Lung (tissue), 16 donors: ENCODE measurements around the gene CD53. TPM values are rescaled to one million over a fixed set of nuclear protein-coding genes. Genes with fewer than 3 reads are reported as not detected.
"Not testable (repeated sequence)": the region's sequence is repeated elsewhere in the genome, so short reads cannot be mapped to it uniquely, and the experiment has no call there.

Experiments used
- ATAC-seq: fragments of 200-7000 bp; cut with Tn5 transposase; one replicate; pipeline ENCODE4 v1.9.1; 2020; ENCODE audit warnings: moderate number of reproducible peaks; ENCODE audit not compliant: insufficient read depth, low FRiP score
- DNase-seq, 3 donors: peaks; one replicate each; pipeline ENCODE4 v3.0.0-alpha.2; 2013 to 2017
- H3K27ac ChIP-seq, 2 donors: one replicate each; pipeline ENCODE4 v1.5.1; 2013; ENCODE audit warnings: mild to moderate bottlenecking in 2 of 2, moderate library complexity in 2 of 2, control low read depth in 1 of 2, inconsistent platforms in 1 of 2, low read depth in 1 of 2, low read length in 1 of 2
- H3K27me3 ChIP-seq, 3 donors: one replicate each; pipeline ENCODE4 v1.5.1; 2013; ENCODE audit warnings: low read length in 2 of 3; ENCODE audit not compliant: control insufficient read depth in 3 of 3, insufficient read depth in 3 of 3
- H3K36me3 ChIP-seq, 4 donors: one replicate each; pipeline ENCODE4 v1.5.1; 2013; ENCODE audit warnings: low read length in 4 of 4, mild to moderate bottlenecking in 1 of 4, moderate library complexity in 1 of 4; ENCODE audit not compliant: control insufficient read depth in 4 of 4, insufficient read depth in 4 of 4
- H3K4me1 ChIP-seq, 5 donors: one replicate each; pipeline ENCODE4 v1.5.1; 2013; ENCODE audit warnings: low read length in 5 of 5, mild to moderate bottlenecking in 2 of 5, moderate library complexity in 1 of 5; ENCODE audit not compliant: control insufficient read depth in 5 of 5, insufficient read depth in 5 of 5
- H3K4me3 ChIP-seq: one replicate; pipeline ENCODE4 v1.5.1; 2013; ENCODE audit warnings: mild to moderate bottlenecking, control low read depth, moderate library complexity
- H3K9ac ChIP-seq, 2 donors: one replicate each; pipeline ENCODE4 v1.5.1; 2013; ENCODE audit warnings: low read length in 2 of 2, control low read depth in 1 of 2; ENCODE audit not compliant: insufficient read depth in 1 of 2
- H3K9me3 ChIP-seq, 4 donors: one replicate each; pipeline ENCODE4 v1.5.1; 2013; ENCODE audit warnings: low read length in 3 of 4, mild to moderate bottlenecking in 1 of 4, moderate library complexity in 1 of 4; ENCODE audit not compliant: control insufficient read depth in 4 of 4, insufficient read depth in 3 of 4
- WGBS, 2 donors: extraction: QIAGEN DNeasy Blood & Tissue Kit; methylation state at CpG; one replicate each; pipeline ENCODE4 v1.1.7; 2013; 5-methylcytosine and 5-hydroxymethylcytosine counted together
- long read RNA-seq, 5 donors: transcript quantifications; one replicate each; lab custom pipeline, GENCODE V29; 2026
- polyA plus RNA-seq, 2 donors: library from polyadenylated mRNA; stranded (reverse); fragments of 200-250 nt; gene quantifications; one replicate each; pipeline ENCODE4 v1.2.1, GENCODE V29; 2013
- total RNA-seq, 2 donors: library from RNA; depleted of rRNA in 1 of 2; stranded (reverse); fragments of >200 nt in 1 of 2; gene quantifications; one replicate each; pipeline ENCODE4 v1.2.1, GENCODE V29; 2014 to 2021
- TF ChIP-seq, protein P1 (sequence below): IDR thresholded peaks from 2 replicates; pipeline ENCODE4 v1.5.1; 2012; ENCODE audit warnings: mild to moderate bottlenecking; ENCODE audit errors: control extremely low read depth, extremely low read depth
- donor health status: control.
- donor health status: control.
- donor health status: Bipolar disorder and iron deficiency.
- donor health status: healthy.
- donor health status: DM: yes; HTN: yes; CAD: no.

Gene CD53, protein sequence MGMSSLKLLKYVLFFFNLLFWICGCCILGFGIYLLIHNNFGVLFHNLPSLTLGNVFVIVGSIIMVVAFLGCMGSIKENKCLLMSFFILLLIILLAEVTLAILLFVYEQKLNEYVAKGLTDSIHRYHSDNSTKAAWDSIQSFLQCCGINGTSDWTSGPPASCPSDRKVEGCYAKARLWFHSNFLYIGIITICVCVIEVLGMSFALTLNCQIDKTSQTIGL
- total RNA-seq (100 to 1,000 TPM in 1 of 2 donors, 10 to 100 TPM in 1; 59.9 to 118 TPM), polyA plus RNA-seq (100 to 1,000 TPM in 1 of 2 donors, 10 to 100 TPM in 1; 41.2 to 583 TPM)
- long read RNA-seq, donor 1, transcript CD53-201 (8 exons, 1,505 nt): major isoform, 5 of 5 reads
- long read RNA-seq, donor 1, partial matches to known transcripts: 0 of 5 reads
- long read RNA-seq, donor 1, other reads (novel, unspliced or antisense): 0 of 5 reads
- long read RNA-seq, donor 2: 0 reads
- long read RNA-seq, donor 3: 0 reads
- long read RNA-seq, donor 4, partial matches to known transcripts: 0 of 1 reads
- long read RNA-seq, donor 4, other reads (novel, unspliced or antisense): 0 of 1 reads
- long read RNA-seq, donor 5, transcript CD53-201 (8 exons, 1,505 nt): major isoform, 5 of 6 reads
- long read RNA-seq, donor 5, partial matches to known transcripts: 0 of 6 reads
- long read RNA-seq, donor 5, other reads (novel, unspliced or antisense): 0 of 6 reads

DNA sequence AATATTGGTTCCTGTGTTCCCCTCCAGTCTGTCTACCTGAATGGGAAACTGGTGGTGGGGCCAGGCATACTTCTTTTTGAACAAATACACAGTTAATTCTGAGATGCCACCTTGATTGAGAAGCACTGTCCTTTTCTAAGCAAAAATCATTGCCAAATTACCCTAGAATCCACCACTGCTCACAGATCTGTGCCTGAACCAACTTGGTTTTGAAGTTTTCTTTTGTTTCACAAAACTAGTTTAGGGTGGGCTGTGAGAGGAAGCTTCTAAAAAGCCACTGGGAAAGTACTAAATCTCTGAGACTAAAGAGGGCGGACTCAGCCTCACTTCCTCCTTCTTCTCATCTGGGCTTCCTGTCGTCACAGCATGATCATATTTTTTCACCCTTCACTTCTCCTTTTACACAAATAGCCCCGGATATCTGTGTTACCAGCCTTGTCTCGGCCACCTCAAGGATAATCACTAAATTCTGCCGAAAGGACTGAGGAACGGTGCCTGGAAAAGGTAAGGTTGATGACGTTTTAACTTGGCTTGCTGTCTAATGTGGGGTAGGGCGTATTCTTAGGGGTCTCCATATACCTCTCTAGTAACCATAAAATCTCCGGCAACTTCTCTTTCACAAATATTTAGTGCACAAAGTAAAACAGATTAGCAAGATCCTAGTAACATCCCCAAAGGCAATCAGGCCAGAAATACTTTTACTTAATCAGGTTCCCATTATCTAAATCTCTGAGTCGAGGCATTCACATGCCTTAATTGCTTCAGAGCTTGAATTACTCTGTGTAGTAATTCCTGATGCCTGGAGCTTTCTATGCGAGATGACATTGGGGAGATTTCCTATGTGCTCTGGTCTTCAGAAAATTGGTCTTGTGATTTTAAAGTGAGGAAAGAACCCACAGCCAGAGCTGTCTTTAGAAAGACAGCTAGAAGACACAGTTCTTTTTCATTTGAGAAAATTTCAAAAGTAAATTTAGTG is at the start of gene CD53:
TSS of gene CD53 (plus strand) at position 404 of the 976 bp plus-strand sequence. CDS start 18,261 bp downstream, outside the sequence.
- H3K9me3 ChIP-seq: peaks cover 0 to 4% (median 1%) of the 10 kb centered on the region in 4 donors
- H3K4me3 ChIP-seq: peak within 1 kb of the TSS; percentile 8
- no peak within 1 kb of the TSS for H3K9ac ChIP-seq
- ATAC-seq (peak; percentile 69), DNase-seq (peak in 2 of 3 donors; percentile 6 to 12)
- H3K27me3 ChIP-seq: no peaks in the 10 kb centered on the region
- H3K36me3 ChIP-seq: no peaks in the 10 kb centered on the region
- 25 to 50% methylated on average over 11 of the region's 11 CpGs for WGBS, 2 donors
- no peaks in the 10 kb centered on the region for H3K4me1 ChIP-seq
- TF ChIP-seq, protein P1, sequence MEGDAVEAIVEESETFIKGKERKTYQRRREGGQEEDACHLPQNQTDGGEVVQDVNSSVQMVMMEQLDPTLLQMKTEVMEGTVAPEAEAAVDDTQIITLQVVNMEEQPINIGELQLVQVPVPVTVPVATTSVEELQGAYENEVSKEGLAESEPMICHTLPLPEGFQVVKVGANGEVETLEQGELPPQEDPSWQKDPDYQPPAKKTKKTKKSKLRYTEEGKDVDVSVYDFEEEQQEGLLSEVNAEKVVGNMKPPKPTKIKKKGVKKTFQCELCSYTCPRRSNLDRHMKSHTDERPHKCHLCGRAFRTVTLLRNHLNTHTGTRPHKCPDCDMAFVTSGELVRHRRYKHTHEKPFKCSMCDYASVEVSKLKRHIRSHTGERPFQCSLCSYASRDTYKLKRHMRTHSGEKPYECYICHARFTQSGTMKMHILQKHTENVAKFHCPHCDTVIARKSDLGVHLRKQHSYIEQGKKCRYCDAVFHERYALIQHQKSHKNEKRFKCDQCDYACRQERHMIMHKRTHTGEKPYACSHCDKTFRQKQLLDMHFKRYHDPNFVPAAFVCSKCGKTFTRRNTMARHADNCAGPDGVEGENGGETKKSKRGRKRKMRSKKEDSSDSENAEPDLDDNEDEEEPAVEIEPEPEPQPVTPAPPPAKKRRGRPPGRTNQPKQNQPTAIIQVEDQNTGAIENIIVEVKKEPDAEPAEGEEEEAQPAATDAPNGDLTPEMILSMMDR: no peak
- H3K27ac ChIP-seq: peak within 1 kb of the TSS; percentile 53 to 82

DNA sequence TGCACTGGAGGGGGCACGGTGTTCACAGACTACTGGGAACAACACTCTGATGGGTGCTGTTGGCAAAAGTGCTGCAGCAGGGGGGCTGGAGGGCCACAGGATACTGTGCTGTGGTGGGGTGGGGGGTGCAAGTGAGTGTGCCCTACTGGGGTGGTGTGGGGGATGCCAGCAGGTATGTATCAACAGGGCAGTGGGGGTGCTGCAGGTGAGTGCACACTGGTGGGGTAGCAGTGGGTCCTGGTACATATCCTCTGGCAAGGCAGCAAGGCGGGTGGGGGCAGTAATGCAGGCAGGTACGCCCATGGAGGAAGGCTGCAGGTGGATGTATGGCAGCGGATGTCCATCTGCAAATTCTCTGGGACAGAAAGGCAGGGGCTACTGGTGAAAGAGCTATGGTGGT is 48.8 kb upstream of the CD53 start:
- no peak for DNase-seq
- Histone ChIP-seq H3K27me3 (peaks cover 0 to 3% (median 0%) of the 10 kb centered on the region in 3 donors), H3K4me3 (no peak overlapping the region), H3K9me3 (no peaks in the 10 kb centered on the region), H3K9ac (no peak overlapping the region), H3K27ac (no peak overlapping the region), H3K4me1 (no peaks in the 10 kb centered on the region), H3K36me3 (no peaks in the 10 kb centered on the region)
- 87 to 94% methylated on average over 4 of the region's 4 CpGs for WGBS, 2 donors
- TF ChIP-seq, protein P1: no peak
- ATAC-seq: no peak

DNA sequence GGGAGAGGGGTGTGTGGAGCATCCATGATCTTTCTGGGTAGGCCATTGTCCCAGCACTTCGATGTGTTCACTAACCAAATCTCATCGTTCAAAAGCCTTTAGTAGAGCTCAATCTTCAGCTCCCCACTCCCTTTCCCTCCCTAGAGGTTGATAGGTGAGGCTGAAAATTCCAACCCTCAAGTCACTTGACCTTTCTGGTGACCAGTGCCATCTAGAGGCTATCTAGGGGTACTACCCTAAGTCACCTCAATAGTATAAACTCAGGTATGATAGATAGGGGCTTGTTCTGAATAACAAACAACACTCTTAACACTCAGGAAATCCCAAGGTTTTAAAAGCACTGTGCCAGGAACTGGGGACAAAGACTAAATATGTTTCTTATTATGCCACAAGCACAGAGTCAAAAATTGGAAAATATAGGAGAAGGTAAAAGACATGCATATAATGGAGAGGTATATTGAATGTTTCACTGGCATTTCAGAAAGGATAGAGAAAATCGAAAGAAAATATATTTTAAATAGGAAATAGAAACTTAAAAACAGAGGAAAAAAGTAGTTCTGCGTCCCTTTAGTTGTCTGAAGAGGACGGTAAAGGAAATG is 42.9 kb upstream of the CD53 start:
- no peak overlapping the region for H3K27ac ChIP-seq
- no peak overlapping the region for H3K4me3 ChIP-seq
- TF ChIP-seq, protein P1: peak; percentile 38
- no peaks in the 10 kb centered on the region for H3K9me3 ChIP-seq
- DNase-seq (peak in 2 of 3 donors; percentile 0 to 1), ATAC-seq (peak; percentile 72)
- no peak overlapping the region for H3K9ac ChIP-seq
- H3K36me3 ChIP-seq: no peaks in the 10 kb centered on the region
- 46 to 55% methylated on average over 5 of the region's 5 CpGs for WGBS, 2 donors
- H3K4me1 ChIP-seq: no peaks in the 10 kb centered on the region
- peaks cover 0 to 3% (median 0%) of the 10 kb centered on the region in 3 donors for H3K27me3 ChIP-seq

DNA sequence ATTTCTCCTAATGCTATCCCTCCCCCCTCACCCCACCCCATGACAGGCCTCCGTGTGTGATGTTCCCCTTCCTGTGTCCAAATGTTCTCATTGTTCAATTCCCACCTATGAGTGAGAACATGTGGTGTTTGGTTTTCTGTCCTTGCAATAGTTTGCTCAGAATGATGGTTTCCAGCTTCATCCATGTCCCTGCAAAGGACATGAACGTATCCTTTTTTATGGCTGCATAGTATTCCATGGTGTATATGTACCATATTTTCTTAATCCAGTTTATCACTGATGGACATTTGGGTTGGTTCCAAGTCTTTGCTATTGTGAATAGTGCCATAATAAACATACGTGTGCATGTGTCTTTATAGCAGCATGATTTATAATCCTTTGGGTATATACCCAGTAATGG is 39.2 kb upstream of the CD53 start:
- not testable (repeated sequence) for ATAC-seq, H3K27me3 ChIP-seq, H3K9me3 ChIP-seq, H3K4me3 ChIP-seq, H3K9ac ChIP-seq, DNase-seq, H3K27ac ChIP-seq, H3K4me1 ChIP-seq, H3K36me3 ChIP-seq
- 78 to 79% methylated on average over 3 of the region's 3 CpGs for WGBS, 2 donors
